PFSK-1 (cell line): Measurements from ENCODE around the gene MAN2A2.

Source experiments
- POLR2AphosphoS5 ChIP-seq: IDR thresholded peaks from 2 replicates; pipeline ENCODE4 v1.6.1; 2012; ENCODE audit warnings: low read depth, mild to moderate bottlenecking, control low read depth, low read length, moderate library complexity
- SIN3A ChIP-seq: IDR thresholded peaks from 2 replicates; pipeline ENCODE4 v1.6.1; 2012; ENCODE audit warnings: mild to moderate bottlenecking, low read length, moderate library complexity, borderline replicate concordance; ENCODE audit not compliant: insufficient read depth
- TF ChIP-seq, protein P1 (sequence below), 2 experiments: IDR thresholded peaks; 2 replicates each; pipeline versions ENCODE4 v1.6.1 to v1.8.0; 2011 to 2012; ENCODE audit warnings: low read depth in 2 of 2, low read length in 2 of 2, control low read depth in 1 of 2, inconsistent platforms in 1 of 2, mild to moderate bottlenecking in 1 of 2, moderate library complexity in 1 of 2; ENCODE audit not compliant: insufficient read depth in 1 of 2

DNA sequence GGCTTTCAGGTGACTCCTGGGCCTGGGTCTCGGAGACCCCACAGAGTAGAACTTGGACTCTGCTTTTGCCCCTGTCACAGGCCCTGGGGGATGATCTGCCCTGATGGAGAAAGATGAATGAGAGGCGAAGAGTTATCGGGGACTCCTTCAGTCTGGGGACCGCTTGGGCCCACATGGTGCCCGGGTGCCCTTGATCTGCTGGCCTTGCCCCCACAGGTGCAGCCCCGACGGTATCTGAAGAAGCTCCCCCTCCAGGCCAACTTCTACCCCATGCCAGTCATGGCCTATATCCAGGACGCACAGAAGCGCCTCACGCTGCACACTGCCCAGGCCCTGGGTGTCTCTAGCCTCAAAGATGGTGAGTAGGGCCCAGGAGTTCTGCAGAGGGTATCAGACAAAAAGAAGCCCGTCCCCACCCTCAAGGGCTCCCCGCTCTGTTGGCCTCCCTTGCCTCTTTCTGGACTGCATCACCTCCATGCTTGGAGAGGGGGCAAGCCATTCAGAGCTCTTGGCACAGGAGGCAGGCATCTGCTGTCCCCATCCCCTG lies 10.4 kb downstream of the MAN2A2 start:
- TF ChIP-seq POLR2AphosphoS5 (no peak), SIN3A (no peak)
- TF ChIP-seq, protein P1, sequence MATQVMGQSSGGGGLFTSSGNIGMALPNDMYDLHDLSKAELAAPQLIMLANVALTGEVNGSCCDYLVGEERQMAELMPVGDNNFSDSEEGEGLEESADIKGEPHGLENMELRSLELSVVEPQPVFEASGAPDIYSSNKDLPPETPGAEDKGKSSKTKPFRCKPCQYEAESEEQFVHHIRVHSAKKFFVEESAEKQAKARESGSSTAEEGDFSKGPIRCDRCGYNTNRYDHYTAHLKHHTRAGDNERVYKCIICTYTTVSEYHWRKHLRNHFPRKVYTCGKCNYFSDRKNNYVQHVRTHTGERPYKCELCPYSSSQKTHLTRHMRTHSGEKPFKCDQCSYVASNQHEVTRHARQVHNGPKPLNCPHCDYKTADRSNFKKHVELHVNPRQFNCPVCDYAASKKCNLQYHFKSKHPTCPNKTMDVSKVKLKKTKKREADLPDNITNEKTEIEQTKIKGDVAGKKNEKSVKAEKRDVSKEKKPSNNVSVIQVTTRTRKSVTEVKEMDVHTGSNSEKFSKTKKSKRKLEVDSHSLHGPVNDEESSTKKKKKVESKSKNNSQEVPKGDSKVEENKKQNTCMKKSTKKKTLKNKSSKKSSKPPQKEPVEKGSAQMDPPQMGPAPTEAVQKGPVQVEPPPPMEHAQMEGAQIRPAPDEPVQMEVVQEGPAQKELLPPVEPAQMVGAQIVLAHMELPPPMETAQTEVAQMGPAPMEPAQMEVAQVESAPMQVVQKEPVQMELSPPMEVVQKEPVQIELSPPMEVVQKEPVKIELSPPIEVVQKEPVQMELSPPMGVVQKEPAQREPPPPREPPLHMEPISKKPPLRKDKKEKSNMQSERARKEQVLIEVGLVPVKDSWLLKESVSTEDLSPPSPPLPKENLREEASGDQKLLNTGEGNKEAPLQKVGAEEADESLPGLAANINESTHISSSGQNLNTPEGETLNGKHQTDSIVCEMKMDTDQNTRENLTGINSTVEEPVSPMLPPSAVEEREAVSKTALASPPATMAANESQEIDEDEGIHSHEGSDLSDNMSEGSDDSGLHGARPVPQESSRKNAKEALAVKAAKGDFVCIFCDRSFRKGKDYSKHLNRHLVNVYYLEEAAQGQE (IDR thresholded peaks at IDR 0.05; ENCODE audit: insufficient read depth in 1 of 2, low read depth in 2 of 2, low read length in 2 of 2) = no peak
